Left lung (tissue), 10 donors: ENCODE measurements around the gene PTPRT. TPM values are rescaled to one million over a fixed set of nuclear protein-coding genes. Genes with fewer than 3 reads are reported as not detected.
"Not testable (repeated sequence)": the region's sequence is repeated elsewhere in the genome, so short reads cannot be mapped to it uniquely, and the experiment has no call there.

Experiments
- ATAC-seq: fragments of 200-7000 bp; cut with Tn5 transposase; one replicate; pipeline ENCODE4 v1.9.1; 2020; ENCODE audit warnings: moderate library complexity
- DNase-seq, 4 donors: peaks; one replicate each; pipeline ENCODE4 v3.0.0-alpha.2; 2013 to 2020
- H3K27ac ChIP-seq, 2 donors: fragments of 200-600 bp; sonication (generic) in 1 of 2; one replicate each; pipeline versions ENCODE4 v1.5.0 to v1.8.0; 2020 to 2021
- H3K27me3 ChIP-seq, 2 donors: fragments of 200-600 bp; sonication (generic) in 1 of 2; one replicate each; pipeline versions ENCODE4 v1.5.0 to v1.8.0; 2020 to 2021
- H3K36me3 ChIP-seq, 2 donors: fragments of 200-600 bp; sonication (generic) in 1 of 2; one replicate each; pipeline versions ENCODE4 v1.5.0 to v1.8.0; 2020 to 2021
- H3K4me1 ChIP-seq, 2 donors: fragments of 200-600 bp; one replicate each; pipeline ENCODE4 v1.8.0; 2021
- H3K4me3 ChIP-seq, 2 donors: fragments of 200-600 bp; sonication (generic) in 1 of 2; one replicate each; pipeline versions ENCODE4 v1.5.0 to v1.8.0; 2020 to 2021; ENCODE audit warnings: mild to moderate bottlenecking in 1 of 2
- H3K9me3 ChIP-seq, 2 donors: fragments of 200-600 bp; sonication (generic) in 1 of 2; one replicate each; pipeline versions ENCODE4 v1.5.0 to v1.8.0; 2020 to 2021
- intact Hi-C, 2 donors: fragments of 100-400 bp; cut with DNase I; formaldehyde crosslinking; loops; one replicate each; pipeline versions ENCODE4 v1.11.2 to v1.14.2; 2022
- polyA plus RNA-seq, 6 donors: library from polyadenylated mRNA; unstranded; fragments of 120-200 nt; gene quantifications; one replicate each; pipeline ENCODE4 v1.2.1, GENCODE V29; 2013; ENCODE audit not compliant: insufficient read length in 6 of 6
- total RNA-seq, 2 donors: library from RNA; stranded (reverse); fragmentation: NEBNext Ultra II Directional; extraction: Animal tissue kit (Norgen Biotek cat#: 25700); gene quantifications; one replicate each; pipeline ENCODE4 v1.2.1, GENCODE V29; 2021
- TF ChIP-seq, protein P1 (sequence below), 2 donors: fragments of 200-600 bp; sonication (generic) in 1 of 2; IDR thresholded peaks; one replicate each; pipeline versions ENCODE4 v1.5.0 to v1.8.0; 2021; ENCODE audit warnings: antibody characterized with exemption in 2 of 2
- donor health status: DM: no; HTN: yes; CAD: no.
- donor health status: DM: no; HTN: no; CAD: no.

PTPRT gene
- total and polyA plus RNA-seq, 8 donors, result 0.15 to 2.9 (median 1.4) TPM

DNA sequence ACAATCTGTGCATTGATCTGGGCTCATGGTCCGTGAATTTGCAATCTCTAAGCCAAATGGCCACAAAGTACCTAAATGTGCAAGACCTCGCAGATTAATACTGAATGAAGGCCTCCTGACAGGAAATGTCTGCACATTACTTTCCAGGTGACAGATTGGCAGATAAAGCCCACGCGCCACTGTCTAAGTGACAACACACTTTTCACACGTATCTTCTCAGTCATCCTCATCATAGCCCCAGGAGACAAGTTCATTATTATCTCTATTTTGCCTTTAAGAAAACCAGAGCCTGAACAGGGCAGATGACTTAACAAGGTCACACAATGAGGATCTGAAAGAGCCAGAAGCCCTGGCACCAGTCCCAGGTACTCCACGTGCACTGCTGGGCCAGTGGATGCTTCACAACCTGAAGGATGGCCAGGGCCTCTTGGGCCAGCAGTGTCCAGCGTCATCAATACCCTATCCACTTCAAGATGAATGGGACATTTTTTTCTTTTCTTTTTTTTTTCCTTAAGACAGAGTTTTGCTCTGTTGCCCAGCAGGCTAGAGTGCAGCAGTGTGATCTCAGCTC, 266.3 kb downstream of the PTPRT start:
- Histone ChIP-seq H3K9me3 (no peaks in the 10 kb centered on the region), H3K27ac (no peak overlapping the region), H3K27me3 (peaks cover 0 to 4% of the 10 kb centered on the region in 2 donors), H3K4me1 (no peaks in the 10 kb centered on the region), H3K4me3 (no peak overlapping the region), H3K36me3 (no peaks in the 10 kb centered on the region)
- DNase-seq (no peak), ATAC-seq (no peak)
- intact Hi-C loops, result no loop called here
- TF ChIP-seq, protein P1, sequence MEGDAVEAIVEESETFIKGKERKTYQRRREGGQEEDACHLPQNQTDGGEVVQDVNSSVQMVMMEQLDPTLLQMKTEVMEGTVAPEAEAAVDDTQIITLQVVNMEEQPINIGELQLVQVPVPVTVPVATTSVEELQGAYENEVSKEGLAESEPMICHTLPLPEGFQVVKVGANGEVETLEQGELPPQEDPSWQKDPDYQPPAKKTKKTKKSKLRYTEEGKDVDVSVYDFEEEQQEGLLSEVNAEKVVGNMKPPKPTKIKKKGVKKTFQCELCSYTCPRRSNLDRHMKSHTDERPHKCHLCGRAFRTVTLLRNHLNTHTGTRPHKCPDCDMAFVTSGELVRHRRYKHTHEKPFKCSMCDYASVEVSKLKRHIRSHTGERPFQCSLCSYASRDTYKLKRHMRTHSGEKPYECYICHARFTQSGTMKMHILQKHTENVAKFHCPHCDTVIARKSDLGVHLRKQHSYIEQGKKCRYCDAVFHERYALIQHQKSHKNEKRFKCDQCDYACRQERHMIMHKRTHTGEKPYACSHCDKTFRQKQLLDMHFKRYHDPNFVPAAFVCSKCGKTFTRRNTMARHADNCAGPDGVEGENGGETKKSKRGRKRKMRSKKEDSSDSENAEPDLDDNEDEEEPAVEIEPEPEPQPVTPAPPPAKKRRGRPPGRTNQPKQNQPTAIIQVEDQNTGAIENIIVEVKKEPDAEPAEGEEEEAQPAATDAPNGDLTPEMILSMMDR (IDR thresholded peaks at IDR 0.05), result no peak

DNA sequence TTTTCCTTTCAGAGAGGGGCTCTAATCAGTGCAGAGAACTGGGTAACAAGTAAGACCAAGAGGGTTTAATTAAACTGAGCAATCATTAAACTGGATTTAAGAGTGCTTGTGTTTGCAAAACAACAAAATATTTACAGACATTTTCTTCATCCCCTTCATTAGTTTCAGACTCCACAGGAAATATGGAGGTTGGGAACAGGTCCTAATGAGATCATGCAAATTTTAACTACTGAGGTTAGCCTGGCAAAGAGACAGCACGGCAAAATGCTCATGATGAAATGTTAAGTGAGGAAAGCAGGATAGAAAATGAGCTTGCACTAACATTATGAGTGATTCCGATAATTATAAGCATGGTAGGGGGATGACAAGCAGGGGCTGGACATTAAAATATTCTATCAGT, 268.9 kb downstream of the PTPRT start:
- TF ChIP-seq, protein P1 (IDR thresholded peaks at IDR 0.05), result no peak
- H3K36me3 ChIP-seq, result no peaks in the 10 kb centered on the region
- no peaks in the 10 kb centered on the region for H3K4me1 ChIP-seq
- H3K27me3 ChIP-seq, result no peaks in the 10 kb centered on the region
- H3K9me3 ChIP-seq, result no peaks in the 10 kb centered on the region
- no peak overlapping the region for H3K27ac ChIP-seq
- DNase-seq (no peak), ATAC-seq (no peak)
- no peak overlapping the region for H3K4me3 ChIP-seq
- intact Hi-C loops, result no loop called here

DNA sequence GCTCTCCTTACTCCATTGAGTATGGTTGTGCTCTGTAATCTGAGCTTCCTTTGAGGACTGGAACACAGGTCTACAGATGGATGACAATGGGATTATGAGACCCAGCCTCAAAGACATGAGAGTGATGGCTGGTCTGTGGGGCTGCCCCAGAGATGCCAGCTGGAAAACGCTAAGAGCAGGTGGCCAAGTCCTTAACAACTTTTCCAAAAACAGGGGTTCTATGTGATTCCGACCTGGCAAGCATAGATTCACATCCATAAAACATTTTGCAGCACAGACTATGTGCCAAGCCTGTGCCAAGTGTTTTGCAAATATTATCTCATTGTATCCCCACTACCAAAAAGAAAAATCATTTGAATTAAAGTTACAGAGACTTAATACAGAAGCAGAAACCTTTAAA, 270.4 kb downstream of the PTPRT start:
- H3K36me3 ChIP-seq, result no peaks in the 10 kb centered on the region
- TF ChIP-seq, protein P1 (IDR thresholded peaks at IDR 0.05), result no peak
- DNase-seq (no peak), ATAC-seq (no peak)
- H3K27me3 ChIP-seq, result no peaks in the 10 kb centered on the region
- no peaks in the 10 kb centered on the region for H3K9me3 ChIP-seq
- H3K4me3 ChIP-seq, result no peak overlapping the region
- no peak overlapping the region for H3K27ac ChIP-seq
- no peaks in the 10 kb centered on the region for H3K4me1 ChIP-seq
- intact Hi-C loops, result no loop called here

DNA sequence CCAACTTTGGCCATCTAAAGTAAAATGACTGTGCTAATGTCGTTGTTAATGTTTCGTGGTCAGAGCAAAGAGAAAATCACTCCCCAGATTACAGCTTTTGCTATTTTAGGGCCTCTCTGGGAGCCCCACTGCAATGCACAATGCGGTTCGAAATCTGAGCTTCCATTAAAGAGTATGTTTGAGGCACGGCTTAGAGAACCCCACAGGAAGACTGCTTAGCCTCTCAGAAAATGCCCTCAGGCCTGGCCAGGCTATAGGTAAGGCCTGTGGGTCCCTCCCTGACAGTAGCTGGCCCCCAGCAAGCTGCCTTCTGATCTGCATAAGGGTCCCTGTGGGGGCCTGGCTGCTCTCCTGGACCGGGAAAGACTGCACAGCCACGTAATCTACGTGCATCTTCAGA, 274.6 kb downstream of the PTPRT start:
- H3K9me3 ChIP-seq, result no peaks in the 10 kb centered on the region
- no peaks in the 10 kb centered on the region for H3K4me1 ChIP-seq
- no peaks in the 10 kb centered on the region for H3K36me3 ChIP-seq
- no peak for DNase-seq
- no peaks in the 10 kb centered on the region for H3K27me3 ChIP-seq
- no peak overlapping the region for H3K4me3 ChIP-seq
- TF ChIP-seq, protein P1 (IDR thresholded peaks at IDR 0.05), result no peak
- ATAC-seq, result no peak
- H3K27ac ChIP-seq, result no peak overlapping the region
- intact Hi-C loops, result no loop called here

DNA sequence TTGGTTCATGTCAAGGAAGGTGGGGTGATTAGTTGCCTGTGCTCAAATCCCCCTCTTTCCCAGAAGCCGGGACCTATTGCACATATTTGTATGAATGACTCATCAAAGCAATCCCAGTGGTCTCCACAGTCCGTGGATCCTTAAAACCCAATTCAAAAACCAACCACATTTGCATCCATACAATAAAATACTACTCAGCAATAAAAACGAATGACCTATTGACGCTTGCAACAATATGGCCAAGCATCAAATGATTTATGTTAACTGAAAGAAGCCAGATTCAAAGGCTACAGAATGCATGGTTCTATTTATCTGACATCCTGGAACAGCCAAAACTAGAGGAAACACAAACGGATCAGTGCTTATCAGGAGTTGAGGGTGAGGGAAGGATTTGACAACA, 275.4 kb downstream of the PTPRT start:
- ATAC-seq, result no peak
- intact Hi-C loops, result no loop called here
- no peaks in the 10 kb centered on the region for H3K36me3 ChIP-seq
- H3K4me3 ChIP-seq, result no peak overlapping the region
- no peaks in the 10 kb centered on the region for H3K4me1 ChIP-seq
- H3K9me3 ChIP-seq, result no peaks in the 10 kb centered on the region
- H3K27me3 ChIP-seq, result no peaks in the 10 kb centered on the region
- DNase-seq, result no peak
- TF ChIP-seq, protein P1 (IDR thresholded peaks at IDR 0.05), result no peak
- no peak overlapping the region for H3K27ac ChIP-seq

DNA sequence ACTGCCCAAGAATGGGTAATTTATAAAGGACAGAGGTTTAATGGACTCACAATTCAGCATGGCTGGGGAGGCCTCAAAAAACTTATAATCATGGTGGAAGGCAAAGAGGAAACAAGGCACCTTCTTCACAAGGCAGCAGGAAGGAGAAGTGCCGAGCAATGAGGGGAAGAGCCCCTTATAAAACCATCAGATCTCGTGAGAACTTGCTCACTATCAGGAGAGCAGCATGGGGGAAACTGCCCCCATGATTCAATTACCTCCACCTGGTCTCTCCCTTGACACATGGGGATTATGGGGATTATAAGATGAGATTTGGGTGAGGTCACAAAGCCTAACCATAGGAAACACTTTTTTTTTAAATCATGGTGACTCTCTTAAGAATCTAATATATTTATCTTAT, 278.9 kb downstream of the PTPRT start:
- DNase-seq, intact Hi-C loops, H3K4me3 ChIP-seq, H3K27ac ChIP-seq, H3K4me1 ChIP-seq, ATAC-seq, H3K27me3 ChIP-seq, H3K36me3 ChIP-seq, H3K9me3 ChIP-seq: not testable (repeated sequence)
